Measurements from ENCODE around the gene IL6R.
"Not testable (repeated sequence)": the region's sequence is repeated elsewhere in the genome, so short reads cannot be mapped to it uniquely, and the experiment has no call there.

Gene IL6R

DNA sequence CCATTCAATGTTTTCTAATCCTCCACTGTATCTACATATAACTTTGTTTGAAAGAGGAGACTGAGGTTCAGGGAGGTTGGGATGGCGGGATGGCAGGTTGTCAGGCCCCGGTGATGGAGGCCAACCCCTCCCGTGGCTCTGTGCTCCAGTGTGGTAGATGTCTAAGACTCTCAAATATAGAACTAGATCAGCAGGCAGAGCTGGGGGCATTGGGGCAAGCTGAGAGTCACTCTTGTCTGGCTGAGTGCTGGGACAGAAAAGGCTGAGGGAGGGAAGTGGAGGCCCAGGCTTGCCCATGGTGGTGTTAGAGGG lies 1.7 kb downstream of the IL6R start:
- DNase-seq (ENCODE audit: low read depth in 2 of 2) = no peak

DNA sequence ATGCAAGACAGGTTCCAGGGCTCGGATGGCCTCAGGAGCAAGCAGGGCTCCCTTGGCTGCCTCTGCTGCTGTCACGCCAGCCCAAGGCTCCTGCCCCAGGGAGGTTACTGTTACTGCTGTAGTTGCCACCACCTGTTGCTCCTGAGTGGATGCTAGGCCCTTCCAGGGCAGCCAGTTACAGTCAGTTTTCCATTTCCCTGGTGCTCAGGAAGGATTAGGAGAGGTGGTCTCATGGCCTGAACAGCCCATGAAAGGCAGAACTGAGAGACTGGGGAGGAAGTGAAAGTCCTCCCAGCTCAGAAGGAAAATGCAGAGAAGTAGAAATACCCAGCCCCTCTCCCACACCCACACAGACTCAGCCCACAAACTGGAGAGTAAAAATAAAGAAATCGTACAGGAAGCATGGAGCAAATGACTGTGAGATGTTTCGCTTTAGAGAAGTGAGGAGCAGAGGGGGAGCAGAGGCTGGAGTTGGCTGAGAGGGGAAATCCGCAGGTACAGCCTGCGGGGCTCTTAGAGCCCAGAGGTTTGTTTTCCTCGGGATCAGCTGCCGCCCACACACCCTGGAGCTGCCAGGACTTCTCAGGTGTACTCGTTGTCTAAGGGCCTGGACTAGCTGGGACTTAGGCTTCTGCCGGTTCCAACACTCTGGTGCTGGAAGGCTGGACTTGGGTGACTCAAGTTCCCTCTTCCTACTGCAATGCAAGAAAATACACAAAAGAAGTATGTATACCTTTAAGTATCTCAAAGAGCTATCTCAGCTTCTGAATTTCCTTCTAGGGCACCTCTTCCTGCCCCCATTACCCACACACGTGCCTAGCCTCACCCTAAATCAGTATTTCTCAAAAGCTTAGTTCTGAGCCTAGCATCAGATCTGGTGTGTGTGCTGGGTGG lies 2.3 kb downstream of the IL6R start:
- peak; percentile 37 to 70 for DNase-seq (ENCODE audit: low read depth in 2 of 2)

DNA sequence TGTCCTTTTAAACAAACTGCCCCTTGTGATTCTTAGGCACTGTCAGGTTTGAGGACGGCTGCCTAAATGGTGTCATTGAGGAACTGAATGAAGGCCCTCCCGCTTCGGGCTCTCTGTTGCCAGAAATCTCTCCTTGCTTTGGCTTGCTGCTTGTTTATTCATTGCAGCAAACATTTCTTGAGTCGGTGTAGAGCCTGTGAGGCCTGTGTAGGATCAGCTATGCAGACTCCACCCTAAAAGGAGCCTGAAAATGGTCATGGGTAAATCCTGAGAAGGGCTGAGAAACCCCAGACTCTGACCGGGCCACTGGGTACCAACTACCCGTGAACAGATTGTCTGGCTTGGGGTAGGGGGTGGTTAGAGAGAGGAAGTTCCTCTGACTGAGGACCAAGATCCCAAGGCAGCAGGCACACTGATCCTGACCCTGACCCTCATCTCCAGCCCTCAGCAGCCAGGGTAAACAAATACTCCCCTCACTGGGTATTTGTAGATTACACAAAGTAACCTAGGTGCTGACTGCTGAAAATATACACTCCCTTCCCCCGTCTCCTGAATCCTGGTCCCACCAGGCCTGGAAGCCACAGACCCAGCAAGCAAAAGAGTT lies 3.1 kb downstream of the IL6R start:
- DNase-seq (ENCODE audit: low read depth in 2 of 2) = no peak

DNA sequence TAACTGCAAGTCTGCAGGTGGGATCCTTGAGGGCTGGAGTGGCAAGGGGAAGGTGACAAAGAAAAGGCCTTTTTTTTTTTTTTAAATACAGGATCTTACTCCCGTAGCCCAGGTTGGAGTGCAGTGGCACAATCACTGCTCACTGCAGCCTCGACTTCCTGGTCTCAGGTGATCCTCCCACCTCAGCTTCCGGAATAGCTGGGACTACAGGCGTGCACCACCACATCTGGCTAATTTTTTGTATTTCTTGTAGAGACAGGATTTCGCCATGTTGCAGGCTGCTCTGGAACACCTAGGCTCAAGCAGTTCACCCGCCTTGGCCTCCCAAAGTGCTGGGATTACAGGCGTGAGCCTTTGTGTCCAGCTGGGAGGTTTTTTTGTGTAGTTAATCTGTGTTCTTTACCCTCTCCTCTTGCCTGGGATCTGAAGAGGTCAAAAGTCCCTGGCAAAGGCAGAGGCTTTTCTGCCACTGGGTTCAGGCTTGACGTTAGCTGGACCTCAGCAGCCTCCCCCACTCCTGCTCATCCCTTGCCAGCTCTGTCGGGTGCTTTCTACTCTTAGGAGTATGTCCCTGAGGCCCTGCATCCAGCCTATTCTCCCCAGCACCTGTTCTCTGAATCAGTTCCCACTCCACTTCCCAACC lies 5.2 kb downstream of the IL6R start:
- DNase-seq (ENCODE audit: low read depth in 2 of 2) = no peak

DNA sequence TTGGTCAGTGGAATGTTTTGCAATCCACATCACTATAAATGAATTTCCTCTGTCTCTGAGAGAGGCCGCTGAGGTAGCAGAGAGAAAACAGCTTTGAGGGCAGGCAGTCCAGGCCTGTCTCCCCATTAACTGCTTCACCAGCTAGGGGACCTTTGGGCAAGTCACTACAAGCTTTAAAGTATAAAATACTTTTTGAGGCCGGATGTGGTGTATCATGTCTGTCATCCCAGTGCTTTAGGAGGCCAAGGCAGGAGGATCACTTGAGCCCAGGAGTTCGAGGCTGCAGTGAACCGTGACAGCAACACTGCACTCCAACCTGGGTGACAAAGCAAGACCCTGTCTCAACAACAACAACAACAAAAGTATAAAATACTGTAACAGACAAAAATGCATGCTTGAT lies 6.4 kb downstream of the IL6R start:
- no peak for DNase-seq (ENCODE audit: low read depth in 2 of 2)

DNA sequence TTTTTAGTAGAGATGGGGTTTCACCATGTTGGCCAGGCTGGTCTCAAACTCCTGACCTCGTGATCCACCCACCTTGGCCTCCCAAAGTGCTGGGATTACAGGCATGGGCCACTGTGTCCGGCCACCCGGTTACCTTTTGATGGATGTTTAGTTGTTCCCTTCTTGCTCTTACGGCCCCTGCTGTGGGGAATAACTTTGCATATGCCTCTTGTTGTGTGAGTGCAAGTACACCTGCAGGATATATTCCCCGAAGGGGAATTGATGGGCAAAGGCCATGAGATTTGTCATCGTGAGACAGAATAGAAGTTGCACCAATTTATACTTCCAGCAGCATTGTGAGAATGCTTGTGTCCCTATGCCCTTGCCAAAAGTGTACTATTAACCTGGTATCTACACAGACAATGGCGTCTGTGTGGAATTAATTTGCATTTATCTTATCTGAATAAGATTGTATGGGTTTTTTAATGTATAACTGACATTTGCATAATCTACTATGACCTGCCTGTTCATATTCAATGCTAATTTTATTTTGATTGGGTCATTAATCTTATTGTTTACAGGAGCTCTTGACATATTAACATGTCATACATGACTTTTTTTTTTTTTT lies 8.1 kb downstream of the IL6R start:
- DNase-seq (ENCODE audit: low read depth in 2 of 2) = no peak

DNA sequence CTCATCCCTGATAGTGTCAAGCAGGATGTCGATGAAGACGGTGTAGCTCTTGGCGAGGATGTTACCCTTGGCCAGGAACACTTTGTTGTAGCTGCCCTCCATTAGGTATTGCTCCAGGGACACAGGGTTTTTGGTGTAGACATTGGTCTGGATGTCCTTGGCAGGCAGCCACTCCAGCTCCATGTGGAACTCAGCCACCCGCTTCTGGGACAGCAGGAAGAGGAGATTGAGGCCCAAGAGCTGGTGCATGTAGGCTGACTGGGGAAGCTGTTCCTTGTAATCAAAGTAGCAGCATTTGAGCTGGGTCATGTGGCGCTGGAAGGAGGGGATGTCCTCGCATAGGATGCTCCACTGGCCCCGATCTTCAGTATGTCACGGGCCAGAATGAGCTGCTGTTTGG lies 9.5 kb downstream of the IL6R start:
- no peak for DNase-seq (ENCODE audit: low read depth in 2 of 2)

DNA sequence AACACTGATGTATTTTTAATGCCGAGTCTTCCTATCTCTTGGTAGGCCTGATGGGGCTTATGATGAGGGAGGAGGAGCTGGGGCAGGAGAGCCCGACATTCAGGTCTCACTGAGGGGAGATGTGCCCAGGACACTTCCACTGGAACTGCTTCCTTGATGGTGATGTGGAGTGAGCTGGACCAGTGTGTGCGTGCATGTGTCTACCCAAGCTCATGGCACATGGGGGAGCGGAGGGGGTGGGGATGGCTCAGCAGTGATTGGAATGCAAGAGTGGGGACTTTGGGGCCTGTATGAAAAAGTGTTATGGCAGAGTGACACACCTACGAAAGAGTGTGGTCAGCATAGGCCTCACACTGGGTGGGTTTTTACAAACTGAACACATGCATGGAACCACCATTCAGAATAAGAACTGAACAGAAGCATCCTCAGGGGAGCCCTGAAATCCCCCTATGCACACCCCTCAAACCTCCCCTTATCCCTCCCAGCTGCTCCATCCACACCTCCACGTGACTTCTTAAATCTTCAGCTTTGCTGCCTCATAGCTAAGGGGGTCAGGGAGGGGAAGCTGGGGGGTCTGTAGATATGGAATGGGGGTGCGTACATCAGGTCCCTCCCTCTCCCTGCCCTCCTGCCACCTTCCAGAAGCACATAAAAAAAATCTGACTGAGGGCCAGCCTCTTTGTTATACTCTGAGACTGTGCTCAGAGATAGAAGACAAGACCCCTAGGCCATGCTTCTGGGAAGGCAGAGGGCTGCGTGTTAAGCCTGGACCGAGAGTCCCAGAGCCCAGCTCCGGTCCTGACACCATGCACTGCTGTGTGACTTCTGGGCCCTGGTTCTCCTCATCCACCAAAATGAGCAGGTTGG lies 11.6 kb downstream of the IL6R start:
- no peak for DNase-seq (ENCODE audit: low read depth in 2 of 2)

DNA sequence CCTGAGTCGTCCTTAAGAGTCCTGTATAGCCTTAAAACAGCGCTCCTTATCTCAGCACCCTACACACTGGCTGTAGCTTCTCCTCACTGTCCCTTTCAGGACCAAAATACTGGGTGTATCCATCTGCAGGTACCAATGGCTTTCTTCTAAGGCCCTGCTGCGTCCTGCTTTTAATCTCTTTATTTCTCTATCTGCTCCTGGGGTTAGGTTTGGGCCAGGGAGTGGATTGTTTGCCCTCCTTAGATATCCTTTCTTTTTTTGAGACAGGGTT lies 12.1 kb downstream of the IL6R start:
- DNase-seq (ENCODE audit: low read depth in 2 of 2) = no peak

DNA sequence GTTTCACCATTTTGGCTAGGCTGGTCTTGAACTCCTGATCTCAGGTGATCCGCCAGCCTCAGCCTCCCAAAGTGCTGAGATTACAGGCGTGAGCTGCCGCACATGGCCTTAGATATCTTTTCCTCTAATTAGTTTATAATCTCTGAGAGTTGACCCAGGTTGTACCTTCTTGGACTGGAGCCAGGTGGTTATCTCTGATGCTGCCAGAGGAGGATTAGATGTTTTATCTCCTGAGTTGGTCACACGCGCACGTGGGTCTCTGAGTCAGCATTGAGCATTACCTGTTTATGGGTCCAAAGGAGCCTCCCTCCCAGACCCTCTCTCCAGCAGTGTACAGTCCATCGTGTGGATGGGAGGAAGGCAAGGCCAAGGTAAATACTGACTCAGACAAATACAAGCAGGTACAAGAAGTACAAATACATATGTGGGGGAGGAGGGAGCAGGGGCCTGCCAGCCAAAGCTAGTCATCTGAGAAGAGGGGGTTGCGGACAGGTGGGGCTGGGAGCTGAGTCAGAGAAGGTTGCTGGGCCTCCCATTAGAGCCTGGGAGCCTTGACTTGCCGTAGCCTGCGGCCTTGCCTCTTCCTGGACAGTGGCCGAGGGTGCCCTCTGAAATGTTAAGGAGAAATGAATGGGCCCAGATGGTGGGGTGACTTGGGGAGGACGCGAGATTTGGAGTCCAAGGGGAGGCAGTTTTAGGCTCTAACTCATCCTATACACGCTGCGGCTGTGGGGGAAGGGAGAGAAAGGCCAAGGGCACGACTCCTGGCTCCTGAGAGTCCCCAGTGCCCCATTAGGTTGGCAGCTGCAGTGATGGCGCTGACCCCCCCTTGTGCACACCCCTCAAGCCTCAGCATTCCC lies 13.1 kb downstream of the IL6R start:
- DNase-seq (ENCODE audit: low read depth in 2 of 2) = no peak

DNA sequence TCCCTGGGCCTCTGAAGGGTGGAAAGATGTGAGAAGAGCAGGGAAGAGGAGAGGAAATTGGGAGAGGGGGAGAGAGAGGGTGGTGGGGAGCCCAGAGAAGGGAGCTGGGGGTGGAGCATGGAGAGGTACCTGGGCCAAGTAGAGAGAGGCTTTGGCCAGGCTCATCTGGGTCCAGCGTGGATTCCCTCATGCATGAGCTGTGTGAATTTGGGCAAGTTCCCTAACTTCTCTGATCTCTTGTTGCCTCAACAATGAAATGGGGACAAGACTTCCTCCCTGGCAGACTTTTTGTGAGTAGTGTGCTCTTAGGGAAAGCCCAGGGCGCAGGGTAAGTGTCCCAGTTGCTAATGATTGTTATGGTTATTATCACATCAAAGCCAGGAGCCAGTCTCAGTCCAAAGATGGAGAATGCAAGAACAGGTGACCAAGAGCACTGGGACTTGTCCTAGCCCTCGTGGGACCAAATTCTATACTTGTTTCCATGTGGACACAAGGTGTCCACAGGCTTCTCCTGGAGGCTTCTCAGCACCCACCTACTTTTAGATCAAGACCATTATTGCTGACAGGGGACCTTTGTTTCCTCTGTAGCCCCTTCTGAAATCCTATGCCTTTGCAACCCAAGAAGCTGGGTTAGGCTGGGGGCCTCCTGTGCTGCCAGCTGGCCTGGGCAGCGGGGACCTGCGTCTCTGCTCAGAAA lies 13.9 kb downstream of the IL6R start:
- DNase-seq (ENCODE audit: low read depth in 2 of 2) = no peak

DNA sequence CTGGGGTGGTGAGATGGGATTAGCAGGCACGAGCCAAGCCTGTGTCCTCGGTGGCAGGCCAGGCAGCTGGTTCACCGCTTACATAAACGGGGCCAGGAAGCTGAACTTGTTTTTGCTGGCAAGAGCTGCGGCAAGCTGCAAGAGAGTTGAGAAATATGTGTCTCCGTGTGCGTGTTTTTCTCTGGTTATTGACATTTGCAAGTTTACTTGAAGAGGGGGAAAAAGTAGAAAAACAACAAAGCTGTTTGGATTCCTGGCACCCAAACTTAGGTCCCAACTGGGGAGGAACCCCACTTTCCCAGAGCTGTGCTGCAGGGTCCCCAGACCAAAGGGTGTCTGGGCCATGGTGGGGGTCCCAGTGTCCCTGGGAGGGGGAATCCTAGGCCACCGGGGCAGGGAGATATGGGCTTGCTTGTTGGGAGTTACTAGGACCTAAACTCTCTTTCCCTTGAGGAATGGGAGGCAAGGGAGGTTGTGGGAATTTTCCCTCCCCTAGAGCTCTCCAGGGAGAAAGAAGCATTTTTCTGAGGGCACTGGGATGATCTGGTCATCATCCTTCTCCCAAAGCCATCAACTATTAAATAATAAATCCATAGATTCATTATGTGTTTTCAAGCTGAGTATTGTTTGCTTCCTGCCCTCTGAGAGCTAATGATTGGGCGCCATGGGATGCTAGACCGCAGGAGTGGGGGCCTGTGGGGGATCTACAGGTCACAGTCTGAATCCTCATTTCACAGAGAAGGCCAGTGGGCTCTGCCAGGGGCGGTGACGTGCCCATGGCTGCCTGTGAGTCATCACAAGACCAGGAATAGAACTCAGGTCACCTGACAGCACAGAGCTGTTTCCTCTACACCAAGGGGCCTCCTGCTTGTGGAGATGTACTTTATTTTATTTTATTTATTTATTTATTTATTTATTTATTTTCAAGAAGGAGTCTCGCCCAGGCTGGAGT lies 14.8 kb downstream of the IL6R start:
- peak in 1 of 2 experiments; percentile 37 for DNase-seq (ENCODE audit: low read depth in 2 of 2)

DNA sequence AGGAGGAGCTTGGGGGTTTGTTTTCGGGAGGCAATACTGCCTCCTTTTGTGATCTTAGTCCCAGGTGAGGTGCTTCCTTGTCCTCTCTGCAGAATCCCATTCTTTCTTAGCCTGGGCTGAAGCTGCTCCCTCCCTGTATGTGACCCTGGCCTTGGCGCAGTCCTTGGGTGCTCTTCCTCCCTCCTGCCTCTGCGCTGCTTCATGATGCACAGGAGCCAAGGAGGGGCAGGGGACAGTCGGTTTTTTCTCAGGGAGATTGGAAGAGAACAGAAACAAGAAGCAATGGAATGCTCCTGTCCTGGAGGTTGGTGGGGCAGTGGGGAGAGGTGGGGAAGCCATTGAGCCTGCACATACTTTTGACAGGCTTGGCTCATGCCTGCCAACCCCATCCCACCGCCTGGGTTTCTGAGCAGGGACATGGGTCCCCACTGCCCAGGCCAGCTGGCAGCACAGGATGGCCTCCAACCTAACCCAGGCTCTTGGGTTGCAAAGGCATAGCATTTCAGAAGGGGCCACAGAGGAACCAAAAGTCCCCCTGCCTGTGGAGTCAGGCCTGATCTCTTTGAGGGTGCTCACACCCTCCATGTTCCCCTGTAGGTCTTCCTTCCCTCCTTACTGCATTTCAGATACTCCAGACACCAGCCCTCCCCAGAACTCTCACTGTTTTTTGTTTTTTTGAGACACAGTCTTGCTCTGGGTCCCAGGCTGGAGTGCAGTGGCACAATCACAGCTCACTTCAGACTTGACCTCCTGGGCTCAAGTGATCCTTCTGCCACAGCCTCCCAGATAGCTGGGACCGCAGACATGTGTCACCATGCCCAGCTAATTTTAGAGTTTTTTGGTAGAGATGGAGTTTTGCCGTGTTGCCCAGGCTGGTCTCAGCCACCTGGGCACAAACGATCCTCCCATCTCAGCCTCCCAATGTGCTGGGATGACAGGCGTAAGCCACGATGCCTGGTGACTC lies 16.1 kb downstream of the IL6R start:
- no peak for DNase-seq (ENCODE audit: low read depth in 2 of 2)

DNA sequence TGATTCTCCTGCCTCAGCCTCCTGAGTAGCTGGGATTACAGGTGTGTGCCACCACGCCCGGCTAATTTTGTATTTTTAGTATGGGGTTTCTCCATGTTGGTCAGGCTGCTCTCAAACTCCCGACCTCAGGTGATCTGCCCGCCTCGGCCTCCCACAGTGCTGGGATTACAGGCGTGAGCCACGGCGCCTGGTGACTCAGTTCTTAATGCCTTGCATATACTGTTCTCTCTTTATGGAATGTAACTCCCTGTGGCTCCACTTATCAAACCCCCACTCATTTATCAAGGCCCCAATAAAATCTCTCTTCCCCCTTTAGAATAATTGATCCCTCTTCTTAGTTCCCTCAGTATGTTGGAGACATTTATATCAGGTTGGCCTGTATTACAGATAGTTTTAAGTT lies 16.9 kb downstream of the IL6R start:
- not testable (repeated sequence) for DNase-seq (ENCODE audit: low read depth in 2 of 2)

DNA sequence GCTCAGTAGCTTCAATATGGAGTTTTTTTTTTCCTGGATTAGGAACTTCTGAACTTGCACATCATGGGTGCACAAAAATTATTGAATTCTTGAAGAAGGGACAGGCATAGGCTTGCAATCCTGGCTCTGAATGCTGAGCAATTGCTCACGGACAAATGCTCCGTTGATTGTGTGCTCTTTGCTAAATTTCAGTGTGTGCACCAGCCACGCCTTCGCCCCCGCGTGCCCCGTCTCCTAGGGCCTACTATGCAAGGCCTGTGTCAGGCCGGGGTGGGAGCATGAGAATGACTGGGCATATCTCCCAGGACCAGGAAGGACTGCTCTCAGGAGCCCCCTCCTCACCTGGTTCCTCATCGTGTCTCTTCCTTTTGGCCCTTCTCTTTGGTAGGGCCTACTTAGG lies 17.4 kb downstream of the IL6R start:
- no peak for DNase-seq (ENCODE audit: low read depth in 2 of 2)

DNA sequence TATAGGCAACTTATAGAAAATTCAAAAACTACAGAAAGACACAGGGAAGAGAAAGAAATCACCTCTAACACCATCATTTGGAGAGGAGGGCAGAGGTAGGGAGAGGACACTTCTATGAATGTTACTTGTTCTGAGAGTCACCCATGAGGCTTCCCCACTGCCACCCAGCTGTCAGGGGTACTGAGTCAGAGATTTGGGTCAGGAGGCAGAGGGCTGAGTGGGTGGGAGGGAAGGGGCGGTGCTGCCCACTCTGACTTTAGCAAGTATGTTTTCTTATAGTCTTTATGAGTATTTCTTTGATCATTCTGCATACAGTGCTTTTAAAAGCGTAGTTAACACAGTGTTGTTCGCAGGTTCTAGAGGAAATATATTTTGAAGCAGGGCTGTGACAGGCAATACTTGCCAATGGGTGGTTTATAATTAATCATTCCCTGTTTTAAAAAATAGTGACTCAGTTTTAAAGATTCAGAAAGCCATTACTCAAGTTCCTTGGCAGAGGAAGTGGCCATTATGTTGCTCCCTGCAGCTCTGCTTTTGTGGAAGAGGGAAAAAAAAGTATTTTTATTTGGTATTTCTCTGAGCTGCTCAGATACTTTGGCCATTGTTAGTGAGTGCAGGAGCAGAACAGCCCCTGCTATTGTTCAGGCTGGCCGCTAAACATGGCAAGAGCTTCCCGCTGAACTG lies 18.3 kb downstream of the IL6R start:
- no peak for DNase-seq (ENCODE audit: low read depth in 2 of 2)

DNA sequence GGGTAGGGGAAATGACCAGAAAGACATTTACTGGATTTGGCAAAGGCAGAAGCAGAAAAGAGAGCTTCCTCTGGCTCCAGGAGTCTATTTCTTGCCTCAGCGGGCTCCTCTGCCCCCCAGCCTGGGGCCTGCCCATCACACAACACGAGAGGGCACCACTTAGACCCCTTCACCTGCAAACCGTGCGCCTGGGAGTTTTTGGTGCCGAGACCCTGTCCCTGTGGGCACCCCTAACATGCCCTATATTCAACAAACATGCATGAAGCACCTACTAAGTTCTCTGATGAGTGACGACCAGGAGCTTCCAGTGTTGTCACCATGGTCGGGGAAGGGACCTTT lies 18.8 kb downstream of the IL6R start:
- no peak for DNase-seq (ENCODE audit: low read depth in 2 of 2)

DNA sequence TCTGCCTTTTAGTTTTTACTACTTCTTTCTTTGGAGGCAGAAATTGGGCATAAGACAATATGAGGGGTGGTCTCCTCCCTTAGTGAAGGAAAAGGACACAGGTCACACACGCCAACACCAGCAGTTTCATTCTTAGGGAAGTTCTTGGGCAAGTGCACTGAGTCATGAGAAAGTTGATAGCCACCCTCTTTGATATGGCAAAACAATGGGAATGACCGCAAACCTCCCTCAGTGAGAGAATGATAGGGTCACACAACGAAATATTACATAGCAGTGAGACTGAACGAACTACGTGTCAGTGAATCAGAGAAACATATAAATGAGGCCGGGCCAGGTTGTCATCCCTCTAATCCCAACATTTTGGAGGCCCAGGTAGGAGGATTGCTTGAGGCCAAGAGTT lies 20.0 kb downstream of the IL6R start:
- DNase-seq (ENCODE audit: low read depth in 2 of 2) = no peak

All from stimulated activated CD4-positive, alpha-beta T cell treated with anti-CD3 and anti-CD28 coated beads, Interleukin-12 subunit alpha, Interleukin-12 subunit beta, amount 100 ng/mL, for 24 hours (primary cell).